BE2C (cell line): Measurements from ENCODE around the gene WWC2.
"Not testable (repeated sequence)": the region's sequence is repeated elsewhere in the genome, so short reads cannot be mapped to it uniquely, and the experiment has no call there.

ENCODE experiments used
- DNase-seq: peaks from one replicate; pipeline ENCODE4 v3.0.0-alpha.2; 2020
- H3K27me3 ChIP-seq: fragments of 250-450 bp; sonication (Bioruptor Pico); 2 replicates; pipeline ENCODE4 v1.5.1; 2020; ENCODE audit warnings: mild to moderate bottlenecking
- H3K36me3 ChIP-seq: fragments of 250-450 bp; sonication (Bioruptor Pico); 2 replicates; pipeline ENCODE4 v1.5.1; 2020; ENCODE audit warnings: mild to moderate bottlenecking
- H3K4me1 ChIP-seq: fragments of 250-450 bp; sonication (Bioruptor Pico); 2 replicates; pipeline ENCODE4 v1.5.1; 2020
- H3K4me3 ChIP-seq: 2 replicates; pipeline ENCODE4 v1.5.1; 2011; ENCODE audit warnings: low read depth, low read length
- H3K9me3 ChIP-seq: fragments of 250-450 bp; sonication (Bioruptor Pico); 2 replicates; pipeline ENCODE4 v1.5.1; 2020
- TF ChIP-seq, protein P1 (sequence below): IDR thresholded peaks from 2 replicates; pipeline ENCODE4 v1.5.1; 2012; ENCODE audit warnings: mild to moderate bottlenecking, low read depth, low read length

Gene WWC2

DNA sequence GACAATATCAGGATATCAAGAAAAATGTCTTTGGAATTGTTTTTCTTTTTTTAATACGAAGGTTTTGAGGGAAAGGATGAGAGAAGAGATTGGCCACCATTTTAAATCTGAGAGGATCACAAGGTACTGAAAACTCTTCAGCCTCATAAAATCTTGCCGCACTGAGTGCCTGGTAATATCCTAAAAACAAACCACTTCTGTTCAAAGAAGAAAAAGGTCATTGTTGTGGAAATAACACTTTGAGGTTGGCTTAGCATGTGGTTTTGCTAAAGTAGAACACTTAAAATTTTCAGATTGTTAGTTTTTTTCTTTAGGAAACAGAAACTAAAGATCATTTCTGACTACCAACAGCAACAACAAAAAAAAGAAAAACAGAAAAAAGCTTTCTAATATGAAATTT lies 222.0 kb downstream of the WWC2 start:
- DNase-seq, result no peak
- H3K4me1 ChIP-seq, result no peaks in the 10 kb centered on the region; the same call in 1 of the 2 replicates
- H3K27me3 ChIP-seq, result no peaks in the 10 kb centered on the region
- TF ChIP-seq, protein P1, sequence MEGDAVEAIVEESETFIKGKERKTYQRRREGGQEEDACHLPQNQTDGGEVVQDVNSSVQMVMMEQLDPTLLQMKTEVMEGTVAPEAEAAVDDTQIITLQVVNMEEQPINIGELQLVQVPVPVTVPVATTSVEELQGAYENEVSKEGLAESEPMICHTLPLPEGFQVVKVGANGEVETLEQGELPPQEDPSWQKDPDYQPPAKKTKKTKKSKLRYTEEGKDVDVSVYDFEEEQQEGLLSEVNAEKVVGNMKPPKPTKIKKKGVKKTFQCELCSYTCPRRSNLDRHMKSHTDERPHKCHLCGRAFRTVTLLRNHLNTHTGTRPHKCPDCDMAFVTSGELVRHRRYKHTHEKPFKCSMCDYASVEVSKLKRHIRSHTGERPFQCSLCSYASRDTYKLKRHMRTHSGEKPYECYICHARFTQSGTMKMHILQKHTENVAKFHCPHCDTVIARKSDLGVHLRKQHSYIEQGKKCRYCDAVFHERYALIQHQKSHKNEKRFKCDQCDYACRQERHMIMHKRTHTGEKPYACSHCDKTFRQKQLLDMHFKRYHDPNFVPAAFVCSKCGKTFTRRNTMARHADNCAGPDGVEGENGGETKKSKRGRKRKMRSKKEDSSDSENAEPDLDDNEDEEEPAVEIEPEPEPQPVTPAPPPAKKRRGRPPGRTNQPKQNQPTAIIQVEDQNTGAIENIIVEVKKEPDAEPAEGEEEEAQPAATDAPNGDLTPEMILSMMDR, result no peak
- peaks cover 4% of the 10 kb centered on the region; the same call in 1 of the 2 replicates for H3K36me3 ChIP-seq
- H3K9me3 ChIP-seq, result no peaks in the 10 kb centered on the region
- no peak overlapping the region for H3K4me3 ChIP-seq

DNA sequence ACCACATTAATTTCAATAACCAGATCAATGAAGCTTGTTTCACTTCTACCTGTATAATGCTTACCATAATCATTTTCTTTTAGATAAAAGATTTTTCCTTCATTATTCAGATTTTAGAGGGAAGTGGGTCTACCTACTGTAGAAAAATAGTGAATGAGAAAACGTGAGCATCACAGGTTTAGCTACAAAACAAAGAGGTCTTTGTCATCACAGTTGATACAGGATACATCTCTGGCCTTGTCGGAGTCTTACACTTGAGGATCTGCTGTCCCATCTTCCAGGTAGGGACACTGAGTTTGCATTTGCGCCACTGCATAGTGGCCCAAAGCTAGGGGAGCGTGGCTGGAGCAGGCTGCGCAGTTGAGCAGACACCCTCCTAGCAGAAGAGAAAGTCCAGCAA lies 222.5 kb downstream of the WWC2 start:
- DNase-seq, result no peak

DNA sequence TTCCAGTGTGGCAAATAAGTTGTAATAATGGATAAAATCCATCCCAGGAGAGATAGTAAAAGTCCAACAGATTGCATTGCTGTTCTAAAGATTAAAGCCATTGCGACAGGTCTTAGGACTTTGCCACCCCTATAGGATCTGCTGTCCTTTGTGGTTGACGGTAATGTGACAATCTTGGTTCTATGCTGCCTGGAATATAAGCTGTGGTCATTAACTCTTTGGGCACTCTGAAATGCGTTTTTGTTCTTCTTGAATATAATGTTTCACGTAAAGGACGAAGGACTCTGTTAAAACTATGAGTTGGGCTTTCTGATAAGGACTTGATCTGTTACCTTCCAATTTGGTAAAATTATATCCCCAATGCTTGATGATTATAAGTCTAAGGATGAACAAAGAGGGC lies 223.3 kb downstream of the WWC2 start, which contains the start of gene CLDN24:
Gene CLDN24, minus strand, starts transcription at position 101 of the 400 bp plus-strand sequence. Its CDS starts 0 bp downstream, at position 101.
- no peak within 1 kb of the TSS for H3K4me3 ChIP-seq
- H3K27me3 ChIP-seq, result no peaks in the 10 kb centered on the region
- no peaks in the 10 kb centered on the region; the same call in 1 of the 2 replicates for H3K4me1 ChIP-seq
- TF ChIP-seq, protein P1, result no peak
- H3K36me3 ChIP-seq, result peaks cover 4% of the 10 kb centered on the region; the same call in 1 of the 2 replicates
- H3K9me3 ChIP-seq, result no peaks in the 10 kb centered on the region
- DNase-seq, result no peak

More for the DNA sequence above, 222.5 kb downstream of the WWC2 start:
- Histone ChIP-seq H3K9me3 (no peaks in the 10 kb centered on the region), H3K4me3 (no peak overlapping the region), H3K36me3 (peaks cover 4% of the 10 kb centered on the region; the same call in 1 of the 2 replicates), H3K4me1 (no peaks in the 10 kb centered on the region; the same call in 1 of the 2 replicates), H3K27me3 (no peaks in the 10 kb centered on the region)
- TF ChIP-seq, protein P1, result no peak

DNA sequence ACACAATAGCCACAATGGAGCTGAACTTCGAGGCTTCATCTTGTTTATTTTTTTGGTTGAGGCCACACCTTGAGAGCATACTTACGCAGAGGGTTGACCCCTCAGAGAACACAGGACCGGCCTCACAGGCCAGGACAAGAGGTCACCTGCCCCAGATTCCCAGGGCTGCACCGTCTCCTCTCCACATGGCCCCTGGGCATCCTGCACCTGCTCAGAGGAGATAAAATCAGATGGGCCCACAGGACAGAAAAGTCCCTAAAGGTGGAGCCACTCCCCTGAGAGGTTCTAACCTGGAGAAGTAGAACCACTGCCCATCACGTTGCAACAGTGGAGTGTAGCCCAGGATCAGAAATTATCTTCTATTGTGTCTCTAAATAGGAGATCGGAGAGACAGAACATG lies 224.2 kb downstream of the WWC2 start:
- H3K4me3 ChIP-seq, result no peak overlapping the region
- peaks cover 4% of the 10 kb centered on the region; the same call in 1 of the 2 replicates for H3K36me3 ChIP-seq
- TF ChIP-seq, protein P1, result no peak
- H3K4me1 ChIP-seq, result no peaks in the 10 kb centered on the region; the same call in 1 of the 2 replicates
- no peak for DNase-seq
- no peaks in the 10 kb centered on the region for H3K27me3 ChIP-seq
- H3K9me3 ChIP-seq, result no peaks in the 10 kb centered on the region

DNA sequence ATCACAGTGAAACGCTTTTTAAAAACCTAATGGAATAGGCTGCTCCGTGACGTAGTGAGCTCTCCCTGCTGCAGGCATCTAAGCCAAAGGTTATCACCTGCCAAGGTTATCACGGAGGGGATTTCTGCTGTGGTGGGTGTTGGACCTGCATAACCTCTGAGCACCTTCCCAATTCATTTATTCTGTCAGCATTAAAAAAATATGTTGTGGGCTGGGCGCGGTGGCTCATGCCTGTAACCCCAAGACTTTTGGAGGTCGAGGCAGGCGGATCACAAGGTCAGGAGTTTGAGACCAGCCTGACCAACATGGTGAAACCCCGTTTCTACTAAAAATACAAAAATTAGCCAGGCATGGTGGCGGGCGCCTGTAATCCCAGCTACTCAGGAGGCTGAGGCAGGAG lies 225.0 kb downstream of the WWC2 start:
- H3K27me3 ChIP-seq, DNase-seq, H3K4me1 ChIP-seq, H3K4me3 ChIP-seq, H3K36me3 ChIP-seq, H3K9me3 ChIP-seq: not testable (repeated sequence)

DNA sequence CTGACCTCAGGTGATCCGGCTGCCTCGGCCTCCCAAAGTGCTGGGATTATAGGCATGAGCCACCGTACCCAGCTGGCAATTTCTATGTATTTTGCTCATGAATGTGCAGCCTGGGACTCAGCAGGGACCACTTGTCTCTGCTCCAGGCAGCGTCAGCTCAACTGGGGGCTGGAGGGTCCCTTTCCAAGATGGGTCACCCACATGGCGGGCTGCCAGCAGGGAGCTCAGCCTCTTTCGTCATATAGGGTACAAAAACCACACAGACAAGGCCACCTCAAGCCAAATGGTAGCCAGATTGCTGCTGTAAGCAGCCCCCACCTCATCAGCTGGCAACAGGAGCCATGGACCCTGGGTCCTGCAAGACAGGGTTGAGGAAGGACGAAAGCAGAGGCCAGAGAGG lies 225.6 kb downstream of the WWC2 start:
- Histone ChIP-seq H3K9me3 (no peaks in the 10 kb centered on the region), H3K4me1 (no peaks in the 10 kb centered on the region; the same call in 1 of the 2 replicates), H3K36me3 (no peaks in the 10 kb centered on the region), H3K4me3 (no peak overlapping the region), H3K27me3 (no peaks in the 10 kb centered on the region)
- TF ChIP-seq, protein P1, result no peak
- no peak for DNase-seq

DNA sequence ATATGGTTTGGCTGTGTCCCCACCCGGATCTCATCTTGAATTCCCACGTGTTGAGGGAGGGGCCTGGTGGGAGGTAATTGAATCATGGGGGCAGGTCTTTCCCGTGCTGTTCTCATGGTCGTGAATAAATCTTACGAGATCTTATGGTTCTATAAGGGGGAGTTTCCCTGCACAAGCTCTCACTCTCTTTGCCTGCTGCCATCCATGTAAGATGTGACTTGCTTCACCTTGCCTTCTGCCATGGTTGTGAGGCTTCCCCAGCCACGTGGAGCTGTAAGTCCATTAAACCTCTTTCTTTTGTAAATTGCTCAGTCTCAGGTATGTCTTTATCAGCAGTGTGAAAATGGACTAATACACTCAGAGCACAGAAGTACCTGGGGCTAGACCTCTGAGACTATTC lies 227.3 kb downstream of the WWC2 start:
- H3K4me1 ChIP-seq, H3K27me3 ChIP-seq, H3K9me3 ChIP-seq, H3K4me3 ChIP-seq, DNase-seq, H3K36me3 ChIP-seq: not testable (repeated sequence)
